ENCODE measurements around the gene NFAM1. TPM values are rescaled to one million over a fixed set of nuclear protein-coding genes. Genes with fewer than 3 reads are reported as not detected.

NFAM1 gene
- total and polyA plus RNA-seq, 4 donors: 0.36 to 3.8 (median 2.6) TPM

DNA sequence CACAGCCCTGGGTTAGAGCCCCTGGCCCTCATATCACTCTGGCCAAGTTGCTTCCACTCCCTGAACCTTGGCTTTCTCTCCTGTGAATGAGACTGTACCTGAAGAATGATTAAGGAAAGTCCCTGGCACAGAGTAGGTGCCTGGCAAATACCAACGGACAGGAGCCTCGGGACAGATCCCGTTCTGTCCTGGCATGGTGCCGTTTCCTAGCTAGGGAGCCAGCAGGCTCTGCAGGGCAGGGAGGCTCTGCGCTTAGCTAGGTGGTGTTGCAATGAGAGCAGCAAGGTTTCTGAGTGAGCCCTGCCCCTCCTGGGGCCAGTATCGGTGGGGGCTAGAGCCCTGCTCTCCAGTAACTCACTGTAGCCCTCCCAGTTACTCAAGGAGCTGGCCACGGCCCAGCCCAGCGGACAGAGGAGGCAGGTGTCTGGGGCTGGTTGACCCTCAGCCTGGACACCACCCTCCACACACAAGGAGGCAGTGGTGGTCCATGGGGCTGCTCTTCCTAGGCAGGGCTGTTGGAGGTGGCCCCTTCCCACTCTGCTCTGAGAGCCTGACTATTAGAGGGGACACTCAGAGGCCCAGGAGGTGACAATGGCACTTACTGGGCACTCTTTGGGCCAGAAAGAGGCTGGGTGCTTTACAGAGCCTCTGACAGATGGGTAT lies 74.4 kb downstream of the NFAM1 start:
- H3K27ac ChIP-seq (ENCODE audit: low read depth in 1 of 2, low read length in 2 of 2): no peak overlapping the region
- peaks cover 0 to 32% (median 16%) of the 10 kb centered on the region in 4 donors for H3K4me1 ChIP-seq (ENCODE audit: control insufficient read depth in 4 of 4, insufficient read depth in 4 of 4, low read length in 3 of 4)
- TF ChIP-seq YY1 (IDR thresholded peaks at IDR 0.05) (no peak), CTCF (IDR thresholded peaks at IDR 0.05; ENCODE audit: low read depth, low read length, missing input control) (no peak), RAD21 (IDR thresholded peaks at IDR 0.05) (no peak), TAF1 (conservative IDR thresholded peaks at IDR 0.05) (no peak), ZBTB33 (IDR thresholded peaks at IDR 0.05) (no peak), HNF4A (conservative IDR thresholded peaks at IDR 0.05) (peak in 1 of 2 donors; percentile 7), FOXA1 (IDR thresholded peaks at IDR 0.05) (no peak), ATF3 (IDR thresholded peaks at IDR 0.05) (no peak)
- TF ChIP-seq, protein P1, sequence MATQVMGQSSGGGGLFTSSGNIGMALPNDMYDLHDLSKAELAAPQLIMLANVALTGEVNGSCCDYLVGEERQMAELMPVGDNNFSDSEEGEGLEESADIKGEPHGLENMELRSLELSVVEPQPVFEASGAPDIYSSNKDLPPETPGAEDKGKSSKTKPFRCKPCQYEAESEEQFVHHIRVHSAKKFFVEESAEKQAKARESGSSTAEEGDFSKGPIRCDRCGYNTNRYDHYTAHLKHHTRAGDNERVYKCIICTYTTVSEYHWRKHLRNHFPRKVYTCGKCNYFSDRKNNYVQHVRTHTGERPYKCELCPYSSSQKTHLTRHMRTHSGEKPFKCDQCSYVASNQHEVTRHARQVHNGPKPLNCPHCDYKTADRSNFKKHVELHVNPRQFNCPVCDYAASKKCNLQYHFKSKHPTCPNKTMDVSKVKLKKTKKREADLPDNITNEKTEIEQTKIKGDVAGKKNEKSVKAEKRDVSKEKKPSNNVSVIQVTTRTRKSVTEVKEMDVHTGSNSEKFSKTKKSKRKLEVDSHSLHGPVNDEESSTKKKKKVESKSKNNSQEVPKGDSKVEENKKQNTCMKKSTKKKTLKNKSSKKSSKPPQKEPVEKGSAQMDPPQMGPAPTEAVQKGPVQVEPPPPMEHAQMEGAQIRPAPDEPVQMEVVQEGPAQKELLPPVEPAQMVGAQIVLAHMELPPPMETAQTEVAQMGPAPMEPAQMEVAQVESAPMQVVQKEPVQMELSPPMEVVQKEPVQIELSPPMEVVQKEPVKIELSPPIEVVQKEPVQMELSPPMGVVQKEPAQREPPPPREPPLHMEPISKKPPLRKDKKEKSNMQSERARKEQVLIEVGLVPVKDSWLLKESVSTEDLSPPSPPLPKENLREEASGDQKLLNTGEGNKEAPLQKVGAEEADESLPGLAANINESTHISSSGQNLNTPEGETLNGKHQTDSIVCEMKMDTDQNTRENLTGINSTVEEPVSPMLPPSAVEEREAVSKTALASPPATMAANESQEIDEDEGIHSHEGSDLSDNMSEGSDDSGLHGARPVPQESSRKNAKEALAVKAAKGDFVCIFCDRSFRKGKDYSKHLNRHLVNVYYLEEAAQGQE (IDR thresholded peaks at IDR 0.05): no peak
- no peaks in the 10 kb centered on the region for H3K36me3 ChIP-seq (ENCODE audit: control insufficient read depth in 4 of 4, insufficient read depth in 3 of 4, low read depth in 1 of 4, low read length in 3 of 4)
- H3K9ac ChIP-seq (ENCODE audit: low read depth in 1 of 2, low read length in 2 of 2): no peak overlapping the region
- DNase-seq (ENCODE audit: low spot score): no peak
- H3K27me3 ChIP-seq (ENCODE audit: control insufficient read depth in 4 of 4, insufficient read depth in 4 of 4, low read length in 3 of 4): no peaks in the 10 kb centered on the region
- H3K9me3 ChIP-seq (ENCODE audit: control insufficient read depth in 4 of 4, low read length in 3 of 4): no peaks in the 10 kb centered on the region
- H3K4me3 ChIP-seq (ENCODE audit: low read depth in 1 of 3, low read length in 3 of 3): no peak overlapping the region
- 41% methylated on average over 8 of the region's 8 CpGs for WGBS

DNA sequence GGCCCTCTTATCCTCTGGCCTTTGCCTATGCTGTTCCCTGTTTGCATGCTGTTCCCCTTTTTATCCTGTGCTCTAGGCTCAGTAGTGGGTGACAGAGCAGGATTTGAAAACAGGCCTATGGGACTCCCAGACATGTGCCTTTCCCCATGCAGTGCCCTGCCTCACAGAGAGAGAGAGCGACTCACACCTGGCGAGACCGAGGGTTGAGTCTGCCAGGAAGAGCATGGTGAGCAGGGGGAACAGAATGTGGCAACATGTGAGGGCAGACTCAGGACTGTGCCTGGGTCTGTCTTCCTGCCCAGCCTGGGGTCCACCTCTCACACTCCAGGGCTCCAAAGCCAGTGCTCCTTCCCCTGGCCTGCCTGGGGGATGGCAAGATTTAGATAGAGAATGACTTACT lies 75.0 kb downstream of the NFAM1 start:
- 89% methylated on average over 3 of the region's 3 CpGs for WGBS
- H3K27me3 ChIP-seq (ENCODE audit: control insufficient read depth in 4 of 4, insufficient read depth in 4 of 4, low read length in 3 of 4): no peaks in the 10 kb centered on the region
- no peak overlapping the region for H3K27ac ChIP-seq (ENCODE audit: low read depth in 1 of 2, low read length in 2 of 2)
- no peaks in the 10 kb centered on the region for H3K9me3 ChIP-seq (ENCODE audit: control insufficient read depth in 4 of 4, low read length in 3 of 4)
- H3K4me3 ChIP-seq (ENCODE audit: low read depth in 1 of 3, low read length in 3 of 3): no peak overlapping the region
- no peak overlapping the region for H3K9ac ChIP-seq (ENCODE audit: low read depth in 1 of 2, low read length in 2 of 2)
- DNase-seq (ENCODE audit: low spot score): no peak
- H3K36me3 ChIP-seq (ENCODE audit: control insufficient read depth in 4 of 4, insufficient read depth in 3 of 4, low read depth in 1 of 4, low read length in 3 of 4): no peaks in the 10 kb centered on the region
- H3K4me1 ChIP-seq (ENCODE audit: control insufficient read depth in 4 of 4, insufficient read depth in 4 of 4, low read length in 3 of 4): peaks cover 0 to 32% (median 16%) of the 10 kb centered on the region in 4 donors
- TF ChIP-seq YY1 (IDR thresholded peaks at IDR 0.05) (no peak), JUND (IDR thresholded peaks at IDR 0.05) (no peak), FOXA2 (IDR thresholded peaks at IDR 0.05) (no peak), CTCF (IDR thresholded peaks at IDR 0.05; ENCODE audit: low read depth, low read length, missing input control) (no peak), SP1 (IDR thresholded peaks at IDR 0.05) (no peak), ATF3 (IDR thresholded peaks at IDR 0.05) (no peak), FOXA1 (IDR thresholded peaks at IDR 0.05) (no peak), HNF4G (IDR thresholded peaks at IDR 0.05) (no peak), GABPA (IDR thresholded peaks at IDR 0.05 in 1 of 2, conservative IDR thresholded peaks at IDR 0.05 in 1 of 2) (no peak)
- TF ChIP-seq, protein P1 (IDR thresholded peaks at IDR 0.05): no peak
- TF ChIP-seq, protein P2, sequence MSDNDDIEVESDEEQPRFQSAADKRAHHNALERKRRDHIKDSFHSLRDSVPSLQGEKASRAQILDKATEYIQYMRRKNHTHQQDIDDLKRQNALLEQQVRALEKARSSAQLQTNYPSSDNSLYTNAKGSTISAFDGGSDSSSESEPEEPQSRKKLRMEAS (IDR thresholded peaks at IDR 0.05): no peak

Data from liver (tissue), 9 donors.